HEK293 (cell line): ENCODE measurements around the gene USP24.
"Not testable (repeated sequence)": the region's sequence is repeated elsewhere in the genome, so short reads cannot be mapped to it uniquely, and the experiment has no call there.

Experiments used
- CTCF ChIA-PET: fragments of 350-600 bp; formaldehyde crosslinking; extraction: SDS; loops from one replicate; lab custom pipeline; 2021; ENCODE audit warnings: antibody characterized with exemption; lab: Yijun Ruan, JAX
- POLR2A ChIA-PET: fragments of 300-600 bp; formaldehyde crosslinking; extraction: SDS; loops from one replicate; lab custom pipeline; 2020; ENCODE audit warnings: antibody characterized with exemption, inconsistent platforms; lab: Yijun Ruan, JAX
- H3K27ac ChIP-seq: fragments of 200-500 bp; sonication (Bioruptor generic); 2 replicates; pipeline ENCODE4 v1.5.1; 2014; ENCODE audit warnings: low read depth, low read length, control low read depth, inconsistent platforms; ENCODE audit errors: extremely low read depth
- H3K36me3 ChIP-seq, 2 experiments: fragments of 200-500 bp in 1 of 2; sonication (Bioruptor generic) in 1 of 2; 1 replicate in 1 of 2; 2 replicates in 1 of 2; pipeline ENCODE4 v1.5.1; 2014 to 2017; ENCODE audit warnings: inconsistent platforms in 2 of 2, low read length in 2 of 2; ENCODE audit not compliant: control insufficient read depth in 2 of 2, insufficient read depth in 1 of 2
- H3K4me1 ChIP-seq: fragments of 200-500 bp; sonication (Bioruptor generic); 2 replicates; pipeline ENCODE4 v1.5.1; 2014; ENCODE audit warnings: mild to moderate bottlenecking, low read length, inconsistent platforms; ENCODE audit not compliant: control insufficient read depth, insufficient read depth
- H3K4me3 ChIP-seq: 2 replicates; pipeline ENCODE4 v1.5.1; 2011; ENCODE audit warnings: low read depth, mild to moderate bottlenecking, control low read depth, low read length, moderate library complexity
- H3K9me3 ChIP-seq: fragments of 200-500 bp; sonication (Bioruptor generic); 2 replicates; pipeline ENCODE4 v1.5.1; 2014; ENCODE audit warnings: low read depth, low read length, inconsistent platforms; ENCODE audit not compliant: control insufficient read depth, insufficient read depth
- EGR2 ChIP-seq: fragments of 450-650 bp; formaldehyde crosslinking; IDR thresholded peaks from 2 replicates; pipeline ENCODE4 v1.5.1; 2016; ENCODE audit warnings: low read depth, missing biosample characterization, missing genetic modification characterization
- GLIS1 ChIP-seq: fragments of 450-650 bp; formaldehyde crosslinking; IDR thresholded peaks from 2 replicates; pipeline ENCODE4 v1.5.1; 2016; ENCODE audit warnings: missing biosample characterization, missing genetic modification characterization
- ZFHX2 ChIP-seq: fragments of 450-650 bp; formaldehyde crosslinking; conservative IDR thresholded peaks from 2 replicates; pipeline ENCODE4 v1.5.1; 2016; ENCODE audit warnings: missing biosample characterization, missing genetic modification characterization
- ZNF121 ChIP-seq: fragments of 450-650 bp; formaldehyde crosslinking; IDR thresholded peaks from 2 replicates; pipeline ENCODE4 v1.5.1; 2016; ENCODE audit warnings: missing biosample characterization, missing genetic modification characterization
- ZNF2 ChIP-seq: fragments of 450-650 bp; formaldehyde crosslinking; IDR thresholded peaks from 2 replicates; pipeline ENCODE4 v1.5.1; 2016; ENCODE audit warnings: missing biosample characterization, missing genetic modification characterization
- ZNF341 ChIP-seq: fragments of 450-650 bp; formaldehyde crosslinking; IDR thresholded peaks from 2 replicates; pipeline ENCODE4; 2016; ENCODE audit warnings: low read depth, missing biosample characterization, missing genetic modification characterization
- ZNF350 ChIP-seq: fragments of 450-650 bp; formaldehyde crosslinking; IDR thresholded peaks from 2 replicates; pipeline ENCODE4 v1.5.0; 2017; ENCODE audit warnings: missing biosample characterization, mild to moderate bottlenecking, missing genetic modification characterization
- ZNF654 ChIP-seq: fragments of 450-650 bp; formaldehyde crosslinking; IDR thresholded peaks from 2 replicates; pipeline ENCODE4 v1.5.1; 2016; ENCODE audit warnings: low read depth, missing biosample characterization, missing genetic modification characterization
- ZNF707 ChIP-seq: fragments of 450-650 bp; formaldehyde crosslinking; IDR thresholded peaks from 2 replicates; pipeline ENCODE4 v1.5.1; 2016; ENCODE audit warnings: missing biosample characterization, missing genetic modification characterization
- TF ChIP-seq, protein P1 (sequence below): fragments of 450-650 bp; IDR thresholded peaks from 2 replicates; pipeline ENCODE4 v1.5.1; 2018; ENCODE audit warnings: missing biosample characterization, mild to moderate bottlenecking, missing genetic modification characterization
- TF ChIP-seq, protein P2 (sequence below): fragments of 450-650 bp; formaldehyde crosslinking; IDR thresholded peaks from 2 replicates; pipeline ENCODE4 v1.5.1; 2016; ENCODE audit warnings: missing biosample characterization, missing genetic modification characterization
- TF ChIP-seq, protein P3 (sequence below): sonication (generic); formaldehyde crosslinking; IDR thresholded peaks from 2 replicates; pipeline ENCODE4 v1.8.1; 2022; ENCODE audit warnings: mild to moderate bottlenecking, moderate library complexity, missing genetic modification reagents
- TF ChIP-seq, protein P4 (sequence below): fragments of 450-650 bp; formaldehyde crosslinking; conservative IDR thresholded peaks from 2 replicates; pipeline ENCODE4 v1.5.1; 2016; ENCODE audit warnings: low read depth, missing biosample characterization, missing genetic modification characterization

Gene USP24

DNA sequence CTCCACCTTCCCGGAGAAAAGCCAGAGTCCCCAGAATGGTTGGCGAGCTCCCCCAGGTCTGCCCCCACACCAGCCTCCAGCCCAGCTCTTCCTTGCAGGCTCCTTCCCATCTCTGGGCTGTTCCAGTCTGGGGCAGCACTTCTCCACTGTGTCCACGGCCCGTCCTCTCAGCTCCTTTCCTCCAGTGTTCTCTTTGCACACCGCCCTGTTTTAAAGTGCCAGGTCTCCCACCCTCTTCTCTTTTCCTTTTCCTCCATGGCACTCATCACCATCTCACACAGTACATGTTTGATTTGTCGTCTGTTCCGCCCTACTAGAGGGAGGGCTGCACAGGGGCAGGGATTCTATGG is 181.9 kb downstream of the USP24 start:
- H3K4me3 ChIP-seq: no peak overlapping the region
- no peaks in the 10 kb centered on the region for H3K9me3 ChIP-seq
- ChIA-PET CTCF (interaction anchor here (0.6 to 2.8 kb wide), 2 partner anchors 11 to 51 kb away, joined by 4 to 9 read pairs; no protein-coding TSS in a partner anchor), POLR2A (no interaction called here)
- TF ChIP-seq ZNF341 (tag by site-specific recombination): peak; percentile 44; the same call in 1 of the 2 replicates
- TF ChIP-seq, protein P1, sequence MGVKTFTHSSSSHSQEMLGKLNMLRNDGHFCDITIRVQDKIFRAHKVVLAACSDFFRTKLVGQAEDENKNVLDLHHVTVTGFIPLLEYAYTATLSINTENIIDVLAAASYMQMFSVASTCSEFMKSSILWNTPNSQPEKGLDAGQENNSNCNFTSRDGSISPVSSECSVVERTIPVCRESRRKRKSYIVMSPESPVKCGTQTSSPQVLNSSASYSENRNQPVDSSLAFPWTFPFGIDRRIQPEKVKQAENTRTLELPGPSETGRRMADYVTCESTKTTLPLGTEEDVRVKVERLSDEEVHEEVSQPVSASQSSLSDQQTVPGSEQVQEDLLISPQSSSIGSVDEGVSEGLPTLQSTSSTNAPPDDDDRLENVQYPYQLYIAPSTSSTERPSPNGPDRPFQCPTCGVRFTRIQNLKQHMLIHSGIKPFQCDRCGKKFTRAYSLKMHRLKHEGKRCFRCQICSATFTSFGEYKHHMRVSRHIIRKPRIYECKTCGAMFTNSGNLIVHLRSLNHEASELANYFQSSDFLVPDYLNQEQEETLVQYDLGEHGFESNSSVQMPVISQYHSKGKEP (tag by site-specific recombination): no peak
- TF ChIP-seq, all 188 proteins: peak for 1
- Histone ChIP-seq H3K36me3 (no peaks in the 10 kb centered on the region), H3K4me1 (no peaks in the 10 kb centered on the region), H3K27ac (no peak overlapping the region)

DNA sequence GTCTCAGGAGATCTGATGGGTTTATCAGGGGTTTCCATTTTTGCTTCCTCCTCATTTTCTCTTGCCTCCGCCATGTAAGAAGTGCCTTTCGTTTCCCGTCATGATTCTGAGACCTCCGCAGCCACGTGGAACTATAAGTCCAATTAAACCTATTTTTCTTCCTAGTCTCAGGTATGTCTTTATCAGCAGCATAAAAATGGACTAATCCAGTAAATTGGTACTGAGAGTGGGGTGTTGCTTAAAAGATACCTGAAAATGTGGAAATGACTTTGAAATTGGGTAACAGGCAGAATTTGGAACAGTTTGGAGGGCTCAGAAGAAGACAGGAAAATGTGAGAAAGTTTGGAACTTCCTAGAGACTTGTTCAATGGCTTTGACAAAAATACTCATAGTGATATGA is 184.1 kb downstream of the USP24 start:
- peak; percentile 77 for TF ChIP-seq ZNF707 (tag by site-specific recombination)
- H3K27ac ChIP-seq, H3K9me3 ChIP-seq, H3K36me3 ChIP-seq, H3K4me1 ChIP-seq, H3K4me3 ChIP-seq, POLR2A ChIA-PET: not testable (repeated sequence)
- CTCF ChIA-PET: interaction anchor here (2.8 kb wide), 1 partner anchor 9 kb away, joined by 9 read pairs; no protein-coding TSS in a partner anchor

DNA sequence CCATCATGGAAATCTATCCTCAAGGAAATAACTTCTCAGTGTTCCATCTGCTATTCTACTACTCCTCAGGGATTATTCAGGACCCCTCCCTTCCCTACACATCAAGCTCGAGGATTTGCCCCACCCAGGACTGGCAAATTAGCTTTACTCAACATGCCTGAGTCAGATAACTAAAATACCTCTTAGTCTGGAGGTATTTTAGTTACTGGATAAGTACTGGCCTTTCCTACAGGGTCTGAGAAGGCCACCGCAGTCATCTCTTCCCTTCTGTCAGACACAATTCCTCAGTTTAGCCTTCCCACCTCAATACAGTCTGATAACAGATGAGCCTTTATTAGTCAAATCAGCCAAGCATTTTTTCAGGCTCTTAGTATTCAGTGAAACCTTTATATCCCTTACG is 188.5 kb downstream of the USP24 start:
- H3K4me3 ChIP-seq, POLR2A ChIA-PET, H3K36me3 ChIP-seq, H3K9me3 ChIP-seq, H3K4me1 ChIP-seq, CTCF ChIA-PET, H3K27ac ChIP-seq: not testable (repeated sequence)

DNA sequence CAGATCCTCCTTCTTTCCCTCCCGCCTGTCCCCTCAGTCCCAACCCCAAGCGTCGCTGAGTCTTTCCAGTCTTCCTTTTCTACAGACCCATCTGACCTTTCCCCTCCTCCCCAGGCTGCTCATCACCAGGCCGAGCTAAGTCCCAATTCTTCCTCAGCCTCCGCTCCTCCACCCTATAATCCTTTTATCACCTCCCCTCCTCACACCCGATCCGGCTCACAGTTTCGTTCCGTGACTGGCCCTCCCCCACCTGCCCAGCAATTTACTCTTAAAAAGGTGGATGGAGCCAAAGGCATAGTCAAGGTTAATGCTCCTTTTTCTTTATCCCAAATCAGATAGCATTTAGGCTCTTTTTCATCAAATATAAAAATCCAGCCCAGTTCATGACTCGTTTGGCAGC is 191.0 kb downstream of the USP24 start:
- H3K4me1 ChIP-seq, CTCF ChIA-PET, H3K9me3 ChIP-seq, POLR2A ChIA-PET, H3K27ac ChIP-seq, H3K36me3 ChIP-seq, H3K4me3 ChIP-seq: not testable (repeated sequence)

DNA sequence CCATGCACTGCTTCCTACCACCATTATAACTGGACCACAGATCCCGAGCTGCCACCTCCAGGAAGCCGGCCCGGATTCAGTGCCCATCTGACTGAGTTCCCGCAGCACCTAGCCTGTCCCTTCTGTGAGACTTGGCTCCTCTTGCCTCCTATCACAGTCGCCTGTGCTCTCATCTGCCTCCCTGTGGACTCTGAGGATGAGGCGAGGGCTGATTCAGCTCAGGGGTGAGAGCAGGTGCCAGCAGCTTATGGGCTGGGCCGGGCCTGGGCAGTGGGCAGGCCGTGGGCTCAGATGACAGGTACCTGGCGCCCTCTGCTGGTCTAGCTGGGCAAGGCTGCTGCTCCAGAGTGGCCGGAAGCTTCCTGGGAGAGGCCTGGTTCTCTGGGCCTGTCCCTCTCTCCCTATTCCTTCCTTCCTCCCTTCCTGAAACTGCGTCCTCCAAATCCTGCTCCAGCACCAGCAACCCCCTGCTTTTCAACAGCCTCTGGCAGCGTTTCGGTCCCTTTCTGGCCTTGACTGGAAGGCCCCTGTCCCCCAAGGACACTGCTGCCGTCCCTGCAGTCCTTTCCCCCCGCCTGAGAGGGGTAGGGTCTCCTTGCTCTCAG is 193.1 kb downstream of the USP24 start:
- Histone ChIP-seq H3K4me1 (no peaks in the 10 kb centered on the region), H3K36me3 (no peaks in the 10 kb centered on the region), H3K27ac (no peak overlapping the region), H3K9me3 (no peaks in the 10 kb centered on the region), H3K4me3 (no peak overlapping the region)
- ChIA-PET CTCF (interaction anchor here (0.6 to 3.2 kb wide), 53 partner anchors 9 to 1255 kb away, joined by 3 to 66 read pairs (median 5); partner anchors contain the start of gene BSND), POLR2A (interaction anchor here (0.5 to 1.6 kb wide), 6 partner anchors 71 to 492 kb away, joined by 3 to 6 read pairs (median 4); no protein-coding TSS in a partner anchor)
- TF ChIP-seq, protein P2, sequence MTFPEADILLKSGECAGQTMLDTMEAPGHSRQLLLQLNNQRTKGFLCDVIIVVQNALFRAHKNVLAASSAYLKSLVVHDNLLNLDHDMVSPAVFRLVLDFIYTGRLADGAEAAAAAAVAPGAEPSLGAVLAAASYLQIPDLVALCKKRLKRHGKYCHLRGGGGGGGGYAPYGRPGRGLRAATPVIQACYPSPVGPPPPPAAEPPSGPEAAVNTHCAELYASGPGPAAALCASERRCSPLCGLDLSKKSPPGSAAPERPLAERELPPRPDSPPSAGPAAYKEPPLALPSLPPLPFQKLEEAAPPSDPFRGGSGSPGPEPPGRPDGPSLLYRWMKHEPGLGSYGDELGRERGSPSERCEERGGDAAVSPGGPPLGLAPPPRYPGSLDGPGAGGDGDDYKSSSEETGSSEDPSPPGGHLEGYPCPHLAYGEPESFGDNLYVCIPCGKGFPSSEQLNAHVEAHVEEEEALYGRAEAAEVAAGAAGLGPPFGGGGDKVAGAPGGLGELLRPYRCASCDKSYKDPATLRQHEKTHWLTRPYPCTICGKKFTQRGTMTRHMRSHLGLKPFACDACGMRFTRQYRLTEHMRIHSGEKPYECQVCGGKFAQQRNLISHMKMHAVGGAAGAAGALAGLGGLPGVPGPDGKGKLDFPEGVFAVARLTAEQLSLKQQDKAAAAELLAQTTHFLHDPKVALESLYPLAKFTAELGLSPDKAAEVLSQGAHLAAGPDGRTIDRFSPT: peak; percentile 91
- peak; percentile 69 for TF ChIP-seq EGR2 (tag by site-specific recombination)
- TF ChIP-seq GLIS1 (tag by site-specific recombination): peak; percentile 58
- peak; percentile 90 for TF ChIP-seq ZNF121 (tag by site-specific recombination)
- TF ChIP-seq, protein P3, sequence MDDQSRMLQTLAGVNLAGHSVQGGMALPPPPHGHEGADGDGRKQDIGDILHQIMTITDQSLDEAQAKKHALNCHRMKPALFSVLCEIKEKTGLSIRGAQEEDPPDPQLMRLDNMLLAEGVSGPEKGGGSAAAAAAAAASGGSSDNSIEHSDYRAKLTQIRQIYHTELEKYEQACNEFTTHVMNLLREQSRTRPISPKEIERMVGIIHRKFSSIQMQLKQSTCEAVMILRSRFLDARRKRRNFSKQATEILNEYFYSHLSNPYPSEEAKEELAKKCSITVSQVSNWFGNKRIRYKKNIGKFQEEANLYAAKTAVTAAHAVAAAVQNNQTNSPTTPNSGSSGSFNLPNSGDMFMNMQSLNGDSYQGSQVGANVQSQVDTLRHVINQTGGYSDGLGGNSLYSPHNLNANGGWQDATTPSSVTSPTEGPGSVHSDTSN (CRISPR knock-in tag): no peak
- peak; percentile 91 for TF ChIP-seq ZNF654 (tag by site-specific recombination)
- TF ChIP-seq ZFHX2 (tag by site-specific recombination): peak; percentile 73
- peak; percentile 74 for TF ChIP-seq ZNF2
- no peak for TF ChIP-seq ZNF350 (tag by site-specific recombination)
- TF ChIP-seq, protein P4, sequence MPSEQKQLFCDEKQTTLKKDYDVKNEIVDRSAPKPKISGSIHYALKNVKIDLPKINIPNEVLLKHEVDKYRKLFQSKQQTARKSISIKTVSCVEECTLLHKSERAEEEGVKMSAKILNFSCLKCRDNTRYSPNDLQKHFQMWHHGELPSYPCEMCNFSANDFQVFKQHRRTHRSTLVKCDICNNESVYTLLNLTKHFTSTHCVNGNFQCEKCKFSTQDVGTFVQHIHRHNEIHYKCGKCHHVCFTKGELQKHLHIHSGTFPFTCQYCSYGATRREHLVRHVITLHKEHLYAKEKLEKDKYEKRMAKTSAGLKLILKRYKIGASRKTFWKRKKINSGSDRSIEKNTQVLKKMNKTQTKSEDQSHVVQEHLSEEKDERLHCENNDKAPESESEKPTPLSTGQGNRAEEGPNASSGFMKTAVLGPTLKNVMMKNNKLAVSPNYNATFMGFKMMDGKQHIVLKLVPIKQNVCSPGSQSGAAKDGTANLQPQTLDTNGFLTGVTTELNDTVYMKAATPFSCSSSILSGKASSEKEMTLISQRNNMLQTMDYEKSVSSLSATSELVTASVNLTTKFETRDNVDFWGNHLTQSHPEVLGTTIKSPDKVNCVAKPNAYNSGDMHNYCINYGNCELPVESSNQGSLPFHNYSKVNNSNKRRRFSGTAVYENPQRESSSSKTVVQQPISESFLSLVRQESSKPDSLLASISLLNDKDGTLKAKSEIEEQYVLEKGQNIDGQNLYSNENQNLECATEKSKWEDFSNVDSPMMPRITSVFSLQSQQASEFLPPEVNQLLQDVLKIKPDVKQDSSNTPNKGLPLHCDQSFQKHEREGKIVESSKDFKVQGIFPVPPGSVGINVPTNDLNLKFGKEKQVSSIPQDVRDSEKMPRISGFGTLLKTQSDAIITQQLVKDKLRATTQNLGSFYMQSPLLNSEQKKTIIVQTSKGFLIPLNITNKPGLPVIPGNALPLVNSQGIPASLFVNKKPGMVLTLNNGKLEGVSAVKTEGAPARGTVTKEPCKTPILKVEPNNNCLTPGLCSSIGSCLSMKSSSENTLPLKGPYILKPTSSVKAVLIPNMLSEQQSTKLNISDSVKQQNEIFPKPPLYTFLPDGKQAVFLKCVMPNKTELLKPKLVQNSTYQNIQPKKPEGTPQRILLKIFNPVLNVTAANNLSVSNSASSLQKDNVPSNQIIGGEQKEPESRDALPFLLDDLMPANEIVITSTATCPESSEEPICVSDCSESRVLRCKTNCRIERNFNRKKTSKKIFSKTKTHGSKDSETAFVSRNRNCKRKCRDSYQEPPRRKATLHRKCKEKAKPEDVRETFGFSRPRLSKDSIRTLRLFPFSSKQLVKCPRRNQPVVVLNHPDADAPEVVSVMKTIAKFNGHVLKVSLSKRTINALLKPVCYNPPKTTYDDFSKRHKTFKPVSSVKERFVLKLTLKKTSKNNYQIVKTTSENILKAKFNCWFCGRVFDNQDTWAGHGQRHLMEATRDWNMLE (tag by site-specific recombination): peak; percentile 43; the same call in 1 of the 2 replicates
